DOHH2 (cell line): Measurements from ENCODE around the gene ADH4.

ENCODE experiments used
- H3F3A ChIP-seq: fragments of 200-600 bp; sonication (generic), shearing (Covaris generic); 2 replicates; pipeline ENCODE4 v1.6.0; 2016; ENCODE audit warnings: antibody characterized with exemption, mild to moderate bottlenecking; ENCODE audit not compliant: control insufficient read depth, insufficient read depth
- H3K27ac ChIP-seq: fragments of 200-600 bp; sonication (generic); 2 replicates; pipeline ENCODE4 v1.5.1; 2014; ENCODE audit warnings: low read depth, mild to moderate bottlenecking, low read length, moderate library complexity
- H3K27me3 ChIP-seq: fragments of 200-600 bp; sonication (generic); 2 replicates; pipeline ENCODE4 v1.6.1; 2014; ENCODE audit warnings: mild to moderate bottlenecking, low read length, mixed read lengths; ENCODE audit not compliant: control insufficient read depth
- H3K36me3 ChIP-seq: fragments of 200-600 bp; sonication (generic); 2 replicates; pipeline ENCODE4 v1.6.1; 2014; ENCODE audit warnings: mild to moderate bottlenecking, low read length, moderate library complexity, mixed read lengths; ENCODE audit not compliant: control insufficient read depth
- H3K4me1 ChIP-seq: fragments of 200-600 bp; sonication (generic); 2 replicates; pipeline ENCODE4 v1.6.1; 2014; ENCODE audit warnings: mild to moderate bottlenecking, low read length, mixed read lengths; ENCODE audit not compliant: control insufficient read depth
- H3K4me2 ChIP-seq: fragments of 200-600 bp; sonication (generic); 2 replicates; pipeline ENCODE4 v1.6.0; 2014; ENCODE audit warnings: mild to moderate bottlenecking, low read length, moderate library complexity
- H3K4me3 ChIP-seq: fragments of 200-600 bp; sonication (generic); 2 replicates; pipeline ENCODE4 v1.5.1; 2014; ENCODE audit warnings: mild to moderate bottlenecking, low read length, mixed read lengths
- H3K79me2 ChIP-seq: fragments of 200-600 bp; sonication (generic); 2 replicates; pipeline ENCODE4 v1.6.1; 2014; ENCODE audit warnings: mild to moderate bottlenecking, low read length, mixed read lengths; ENCODE audit not compliant: control insufficient read depth
- H3K9me2 ChIP-seq: fragments of 200-600 bp; sonication (generic); replicated peaks from 2 replicates; pipeline ENCODE4 v1.6.1; 2014; ENCODE audit warnings: mild to moderate bottlenecking, low read length, mixed read lengths; ENCODE audit not compliant: control insufficient read depth
- H3K9me3 ChIP-seq: fragments of 200-600 bp; sonication (generic); 2 replicates; pipeline ENCODE4 v1.6.1; 2014; ENCODE audit warnings: antibody characterized with exemption, low read length, mixed read lengths; ENCODE audit not compliant: control insufficient read depth, insufficient read depth
- H4K20me1 ChIP-seq: fragments of 200-600 bp; sonication (generic); 2 replicates; pipeline ENCODE4 v1.6.0; 2014; ENCODE audit warnings: low read depth, mild to moderate bottlenecking, antibody characterized with exemption, low read length, moderate library complexity; ENCODE audit not compliant: control insufficient read depth, insufficient read depth
- CTCF ChIP-seq: fragments of 200-600 bp; sonication (generic); IDR thresholded peaks from one replicate; pipeline ENCODE4 v1.5.1; 2014; ENCODE audit warnings: antibody characterized with exemption, mild to moderate bottlenecking, low read depth, low read length; ENCODE audit not compliant: poor library complexity, severe bottlenecking
- EZH2phosphoT487 ChIP-seq: fragments of 200-600 bp; sonication (generic); IDR thresholded peaks from 2 replicates; pipeline ENCODE4 v1.6.1; 2017; ENCODE audit warnings: borderline replicate concordance, mild to moderate bottlenecking, antibody characterized with exemption, low read length, moderate library complexity, mixed read lengths

ADH4 gene

DNA sequence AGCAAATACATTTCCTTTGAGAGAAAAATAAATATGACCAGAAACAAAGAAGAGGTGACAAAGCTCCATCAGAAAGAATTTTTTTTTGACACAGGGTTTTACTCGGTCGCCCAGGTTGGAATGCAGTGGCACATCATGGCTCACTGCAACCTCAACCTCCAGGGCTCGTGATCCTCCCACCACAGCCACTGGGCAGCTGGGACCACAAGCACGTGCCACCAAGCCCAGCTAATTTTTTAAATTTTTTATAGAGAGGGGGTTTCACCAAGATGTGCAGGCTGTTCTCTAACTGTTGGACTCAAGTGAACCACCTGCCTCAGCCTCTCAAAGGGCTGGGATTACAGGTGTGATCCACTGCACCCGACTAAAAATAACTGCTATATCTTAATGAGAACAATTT lies 65.8 kb downstream of the ADH4 start:
- Histone ChIP-seq H3K79me2 (no peaks in the 10 kb centered on the region), H3K27me3 (no peaks in the 10 kb centered on the region), H3F3A (0 out of 2 replicates have a peak, but pooled peaks cover 2% of the 10 kb centered on the region), H3K9me3 (no peaks in the 10 kb centered on the region), H3K27ac (no peak overlapping the region), H3K4me2 (no peak overlapping the region), H3K4me3 (no peak overlapping the region), H4K20me1 (no peaks in the 10 kb centered on the region), H3K36me3 (peaks cover 81% of the 10 kb centered on the region), H3K4me1 (no peaks in the 10 kb centered on the region), H3K9me2 (no peaks in the 10 kb centered on the region)
- TF ChIP-seq CTCF = no peak
- TF ChIP-seq EZH2phosphoT487 = no peak

GRCh38 chr4:99077177-99077576 lies 66.9 kb downstream of the ADH4 start:
- Histone ChIP-seq H3K4me2 (no peak overlapping the region), H3K9me3 (no peaks in the 10 kb centered on the region), H3K4me3 (no peak overlapping the region), H3K79me2 (no peaks in the 10 kb centered on the region), H4K20me1 (no peaks in the 10 kb centered on the region), H3K27me3 (no peaks in the 10 kb centered on the region), H3K9me2 (no peaks in the 10 kb centered on the region), H3K27ac (no peak overlapping the region), H3F3A (0 out of 2 replicates have a peak, but pooled peaks cover 2% of the 10 kb centered on the region), H3K36me3 (peaks cover 78% of the 10 kb centered on the region), H3K4me1 (no peaks in the 10 kb centered on the region)
- TF ChIP-seq EZH2phosphoT487 (no peak), CTCF (no peak)

DNA sequence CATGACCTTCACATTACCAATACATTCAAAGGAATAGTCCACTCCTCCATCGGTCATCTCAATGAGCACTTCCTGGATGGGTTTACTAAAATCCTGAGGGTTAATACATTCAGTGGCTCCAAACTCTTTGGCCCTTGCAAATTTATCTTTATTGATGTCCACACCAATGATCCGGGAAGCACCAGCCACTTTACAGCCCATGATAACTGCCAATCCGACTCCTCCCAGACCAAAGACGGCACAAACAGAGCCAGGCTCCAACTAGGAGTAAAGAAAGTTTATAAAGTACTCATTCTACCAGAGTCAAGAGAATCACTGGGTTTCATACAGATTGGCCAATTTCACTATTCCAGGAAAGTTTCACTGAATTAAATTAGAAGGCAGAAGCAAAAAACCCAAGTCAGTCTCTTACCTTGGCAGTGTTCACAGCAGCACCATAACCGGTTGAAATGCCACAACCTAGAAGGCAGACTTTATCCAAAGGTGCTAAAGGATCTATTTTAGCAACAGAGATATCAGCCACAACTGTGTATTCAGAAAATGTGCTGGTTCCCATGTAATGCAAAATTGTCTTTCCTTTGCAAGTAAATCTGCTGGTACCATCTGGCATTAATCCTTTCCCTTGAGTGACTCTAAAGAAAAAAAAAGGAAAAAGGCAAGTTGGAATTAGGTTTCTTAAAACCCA lies 67.7 kb downstream of the ADH4 start:
- no peak overlapping the region for H3K4me3 ChIP-seq
- 0 out of 2 replicates have a peak, but pooled peaks cover under 1% of the 10 kb centered on the region for H3F3A ChIP-seq
- no peaks in the 10 kb centered on the region for H3K9me2 ChIP-seq
- H3K4me1 ChIP-seq = no peaks in the 10 kb centered on the region
- peaks cover 78% of the 10 kb centered on the region for H3K36me3 ChIP-seq
- H3K27ac ChIP-seq = no peak overlapping the region
- H3K27me3 ChIP-seq = no peaks in the 10 kb centered on the region
- no peak overlapping the region for H3K4me2 ChIP-seq
- no peaks in the 10 kb centered on the region for H3K79me2 ChIP-seq
- H3K9me3 ChIP-seq = no peaks in the 10 kb centered on the region
- no peaks in the 10 kb centered on the region for H4K20me1 ChIP-seq
- TF ChIP-seq CTCF (no peak), EZH2phosphoT487 (no peak)

DNA sequence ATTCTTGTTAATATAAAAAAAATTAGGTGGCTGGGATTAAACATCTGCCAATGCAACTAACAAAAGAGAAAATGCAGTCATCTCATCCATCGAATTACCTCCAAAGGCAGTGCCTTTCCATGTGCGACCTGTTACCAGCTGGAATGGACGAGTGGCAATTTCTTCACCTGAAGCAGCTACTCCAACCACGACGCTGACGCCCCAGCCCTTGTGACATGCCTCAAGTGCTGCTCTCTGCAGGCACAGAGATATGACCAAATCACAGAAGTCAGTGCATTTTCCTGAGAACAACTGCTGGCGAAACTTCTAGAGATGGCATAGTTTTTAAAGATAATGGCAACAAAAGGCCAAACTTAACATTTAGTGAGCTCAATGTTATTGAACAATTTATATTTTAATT lies 69.3 kb downstream of the ADH4 start:
- Histone ChIP-seq H3K36me3 (peaks cover 75% of the 10 kb centered on the region), H3K4me2 (no peak overlapping the region), H3K4me3 (no peak overlapping the region), H3K79me2 (no peaks in the 10 kb centered on the region), H3K27ac (no peak overlapping the region), H3K27me3 (no peaks in the 10 kb centered on the region), H3K9me3 (no peaks in the 10 kb centered on the region), H3F3A (no peaks in the 10 kb centered on the region), H3K4me1 (no peaks in the 10 kb centered on the region), H3K9me2 (no peaks in the 10 kb centered on the region), H4K20me1 (no peaks in the 10 kb centered on the region)
- TF ChIP-seq EZH2phosphoT487 (no peak), CTCF (no peak)
